GM12872 (cell line): ENCODE results near the gene ITPR1.

Source experiments
- CTCF ChIP-seq: IDR thresholded peaks from 3 replicates; pipeline ENCODE4 v1.5.1; 2011; ENCODE audit warnings: low read depth, mild to moderate bottlenecking, low read length, moderate library complexity; ENCODE audit not compliant: insufficient read depth

Gene ITPR1

GRCh38 chr3:4833471-4833870 lies 340.3 kb downstream of the ITPR1 start:
- TF ChIP-seq CTCF: no peak

GRCh38 chr3:4834403-4834866 lies 341.3 kb downstream of the ITPR1 start:
- no peak for TF ChIP-seq CTCF

GRCh38 chr3:4835616-4836043 lies 342.5 kb downstream of the ITPR1 start:
- TF ChIP-seq CTCF: no peak

- no peak for TF ChIP-seq CTCF
These were observed 343.4 kb downstream of the ITPR1 start for GRCh38 chr3:4836516-4836915.

GRCh38 chr3:4837374-4837930 lies 344.3 kb downstream of the ITPR1 start:
- TF ChIP-seq CTCF: no peak

- no peak for TF ChIP-seq CTCF
These were observed 345.5 kb downstream of the ITPR1 start for GRCh38 chr3:4838621-4839022.

GRCh38 chr3:4839278-4839677 lies 346.1 kb downstream of the ITPR1 start:
- TF ChIP-seq CTCF: no peak
